HUDEP-2 (cell line): Measurements from ENCODE around the gene MBD1.
"Not testable (repeated sequence)": the region's sequence is repeated elsewhere in the genome, so short reads cannot be mapped to it uniquely, and the experiment has no call there.

Experiments
- DNase-seq, 76 experiments: peaks; one replicate each; lab custom pipeline; 2025; ENCODE audit not compliant: unreplicated experiment in 76 of 76; lab: John Stamatoyannopoulos, UW

MBD1 gene

GRCh38 chr18:50275503-50276036 lies 5.8 kb downstream of the MBD1 start:
- DNase-seq, result no peak

DNA sequence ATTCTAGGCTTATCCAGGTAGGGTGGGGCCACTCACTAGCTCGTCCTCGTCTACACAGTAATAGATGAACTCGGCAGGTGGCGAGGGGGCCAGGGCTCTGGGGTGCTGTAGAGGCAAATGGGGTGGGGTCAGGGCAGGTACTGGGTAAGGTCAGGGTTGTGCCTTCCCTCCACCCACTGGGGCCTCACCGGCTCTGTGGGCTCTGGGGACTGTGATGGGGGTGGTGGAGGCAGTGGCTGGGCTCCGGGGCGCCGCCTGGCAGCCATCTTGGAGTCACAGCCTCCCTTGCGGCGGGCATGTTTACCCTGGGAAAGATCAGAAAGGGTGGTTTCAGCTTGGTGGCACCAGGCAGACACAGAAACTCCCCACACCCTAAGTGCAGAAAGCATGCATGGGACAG lies 6.4 kb downstream of the MBD1 start:
- no peak for DNase-seq

DNA sequence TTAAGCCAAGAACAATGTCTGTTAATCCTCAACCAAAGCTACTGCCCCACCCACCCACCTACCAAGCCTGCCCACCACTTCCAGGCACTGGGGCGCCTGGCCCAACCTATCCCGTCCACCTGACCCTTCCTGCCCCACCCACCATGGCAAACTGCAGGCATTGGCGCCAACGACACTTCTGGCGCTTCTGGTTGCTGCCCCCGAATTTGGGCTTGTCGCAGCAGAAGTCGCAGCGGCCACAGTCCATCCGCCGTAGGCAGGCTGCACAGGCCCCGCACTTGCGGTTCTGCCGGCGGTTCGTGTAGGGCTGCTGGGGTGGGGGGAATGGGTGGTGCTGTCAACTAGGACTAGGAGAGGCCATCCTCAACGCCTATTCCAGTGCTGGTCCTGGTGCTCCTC lies 7.3 kb downstream of the MBD1 start:
- DNase-seq, result no peak

- DNase-seq, result no peak
Measured at GRCh38 chr18:50273203-50274043, 7.9 kb downstream of the MBD1 start.

DNA sequence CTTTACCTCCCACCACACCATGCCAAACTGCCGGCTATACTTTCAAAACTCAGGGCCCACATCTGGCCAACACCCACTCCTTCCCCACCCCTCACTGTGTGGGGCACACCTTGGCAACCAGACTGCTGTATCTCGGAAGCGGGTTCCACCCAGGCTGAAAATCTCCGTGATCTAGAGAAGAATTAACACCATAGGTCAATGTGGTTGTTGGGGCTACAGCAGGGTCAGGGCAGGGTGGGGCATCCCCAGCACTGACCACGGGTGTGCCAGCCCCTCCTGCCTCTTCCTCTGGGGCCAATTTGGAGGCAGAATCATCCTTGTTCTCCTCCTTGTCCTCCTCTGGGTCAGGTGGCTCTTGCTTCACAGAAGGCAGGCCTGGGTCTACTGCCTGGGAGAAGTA lies 8.8 kb downstream of the MBD1 start:
- no peak for DNase-seq

DNA sequence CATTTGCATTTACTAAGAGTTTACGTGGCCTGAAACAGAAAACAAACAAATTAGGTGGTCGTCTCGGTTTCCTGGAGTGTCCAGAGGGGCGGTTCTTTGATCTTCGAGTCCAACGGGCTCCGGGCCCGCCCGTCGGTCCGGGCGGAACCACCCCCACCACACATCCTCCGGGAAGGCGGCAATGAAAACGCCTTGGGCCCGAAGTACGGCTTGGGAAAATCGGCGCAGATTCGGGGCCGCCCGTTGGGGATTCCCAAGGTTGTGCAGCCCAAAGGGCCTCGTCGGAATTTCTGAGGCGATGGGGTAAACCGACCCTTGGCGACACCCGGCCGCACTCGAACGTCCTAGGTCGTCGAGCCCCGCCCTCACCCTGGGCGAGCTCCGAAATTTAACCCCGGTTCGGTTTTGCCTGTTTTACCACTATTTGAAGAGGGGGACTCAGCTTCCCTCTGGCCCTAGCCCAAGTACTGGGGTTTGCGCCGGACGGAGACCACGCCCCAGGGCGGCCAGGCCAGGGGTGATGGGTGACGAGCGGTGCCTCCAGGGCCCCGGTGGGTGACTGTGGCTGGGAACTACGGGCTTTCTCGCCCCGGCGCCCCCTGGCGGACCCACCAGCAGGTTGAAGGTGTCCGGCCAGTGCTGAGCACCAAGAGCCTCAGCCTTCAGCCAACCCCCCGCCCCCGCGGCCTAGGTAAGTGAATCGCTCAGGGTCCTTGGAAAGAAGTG lies 13.1 kb downstream of the MBD1 start:
- DNase-seq, result peak in 44 of 76 experiments; percentile 0 to 64 (median 30)

DNA sequence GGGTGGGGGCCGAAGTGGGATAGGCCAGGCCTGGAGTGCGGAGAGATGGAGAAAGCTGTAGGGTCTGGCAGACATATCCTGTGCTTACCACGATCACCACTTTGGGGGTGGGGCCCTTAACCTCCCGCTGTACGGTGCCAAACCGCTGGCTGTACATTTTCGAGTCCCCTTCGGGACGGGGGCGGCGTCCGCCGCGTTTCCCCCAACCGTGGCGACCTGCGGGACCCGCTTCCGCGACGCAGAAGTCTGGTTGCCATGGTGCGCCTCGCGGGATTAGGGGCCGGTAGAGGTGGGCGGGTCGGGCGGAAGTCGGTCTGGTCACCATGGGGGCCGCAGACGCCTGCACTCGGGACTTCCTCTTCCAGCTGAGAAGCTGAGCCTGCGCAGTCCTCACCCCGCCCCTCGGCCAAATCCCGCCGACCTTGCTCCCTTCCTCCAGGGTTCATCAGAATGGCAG lies 15.0 kb downstream of the MBD1 start, which contains the start of gene CFAP53:
Gene CFAP53 (minus strand): TSS at position 248 of the 457 bp plus-strand sequence. CDS start 91 bp downstream, at position 157.
- DNase-seq, result peak in 74 of 76 experiments; percentile 12 to 95 (median 78)

GRCh38 chr18:50262977-50263376 lies 18.3 kb downstream of the MBD1 start:
- no peak for DNase-seq

DNA sequence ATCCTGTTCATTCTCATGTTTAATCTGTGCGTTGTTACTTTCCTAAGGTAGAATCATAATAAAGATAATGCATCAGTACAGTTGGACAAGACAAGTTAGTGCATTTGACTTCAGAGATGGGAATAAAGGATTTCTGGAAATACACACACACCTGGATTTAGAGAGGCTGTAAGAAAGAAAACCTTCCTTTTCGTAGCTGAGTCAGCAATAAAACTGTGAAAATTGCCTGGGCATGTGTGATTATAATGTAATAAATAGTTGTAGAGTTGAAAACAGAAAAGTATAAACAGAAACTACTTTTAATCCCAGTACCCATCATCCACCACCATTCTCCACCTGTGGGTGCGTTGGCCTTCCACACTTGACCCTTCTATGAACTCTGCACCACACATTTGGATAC lies 30.4 kb downstream of the MBD1 start:
- no peak for DNase-seq

GRCh38 chr18:50249576-50249975 lies 31.7 kb downstream of the MBD1 start:
- no peak for DNase-seq

GRCh38 chr18:50247561-50247960 lies 33.8 kb downstream of the MBD1 start:
- no peak for DNase-seq

DNA sequence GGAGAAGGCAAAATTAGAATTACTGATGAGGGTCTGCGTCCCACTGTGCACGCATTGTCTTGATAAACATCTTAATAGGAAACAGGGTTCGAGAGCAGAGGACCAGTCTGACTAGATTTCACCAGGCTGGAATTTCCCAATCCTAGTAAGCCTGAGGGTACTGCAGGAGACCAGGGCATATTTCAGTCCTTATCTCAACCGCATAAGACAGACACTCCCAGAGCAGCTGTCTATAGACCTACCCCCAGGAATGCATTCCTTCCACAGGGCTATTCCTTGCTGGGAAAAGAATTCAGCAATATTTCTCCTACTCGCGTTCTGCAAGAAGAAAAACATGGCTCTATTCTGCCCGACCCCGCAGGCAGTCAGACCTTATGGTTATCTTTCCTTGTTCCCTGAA lies 39.6 kb downstream of the MBD1 start:
- not testable (repeated sequence) for DNase-seq

DNA sequence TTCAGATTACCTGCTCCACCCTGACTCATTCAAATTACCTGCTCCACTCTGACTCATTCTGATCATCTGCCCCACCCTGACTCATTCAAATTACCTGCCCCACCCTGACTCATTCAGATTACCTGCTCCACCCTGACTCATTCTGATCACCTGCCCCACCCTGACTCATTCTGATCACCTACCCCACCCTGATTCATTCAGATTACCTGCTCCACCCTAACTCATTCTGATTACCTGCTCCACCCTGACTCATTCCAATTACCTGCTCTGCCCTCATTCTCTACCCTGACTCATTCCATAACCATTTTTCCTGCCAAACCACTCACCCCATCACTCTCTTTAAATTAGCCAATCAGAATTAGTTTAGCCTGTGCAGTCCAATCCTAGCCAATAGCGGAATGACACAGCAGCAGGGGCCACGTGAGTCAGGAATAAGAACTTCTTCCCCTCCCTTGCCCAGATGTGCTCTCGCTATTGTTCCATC lies 41.2 kb downstream of the MBD1 start:
- DNase-seq, result no peak

GRCh38 chr18:50232419-50232818 lies 48.9 kb downstream of the MBD1 start:
- DNase-seq, result no peak

GRCh38 chr18:50231621-50232020 lies 49.7 kb downstream of the MBD1 start:
- no peak for DNase-seq

GRCh38 chr18:50220249-50220648 lies 61.1 kb downstream of the MBD1 start:
- not testable (repeated sequence) for DNase-seq
